HepG2 (cell line): ENCODE measurements around the gene EMP2. TPM values are rescaled to one million over a fixed set of nuclear protein-coding genes. Genes with fewer than 3 reads are reported as not detected.

Experiments used
- DRAP1 ChIP-seq: IDR thresholded peaks from 2 replicates; pipeline ENCODE4 v1.6.1; 2016; ENCODE audit warnings: missing genetic modification reagents, missing compliant biosample characterization
- EED ChIP-seq: sonication (generic); formaldehyde crosslinking; IDR thresholded peaks from 2 replicates; pipeline ENCODE4 v1.5.0; 2020; ENCODE audit warnings: mild to moderate bottlenecking, missing genetic modification reagents
- FOXP1 ChIP-seq, 2 experiments: fragments of 450-650 bp in 1 of 2; IDR thresholded peaks; 2 replicates each; pipeline ENCODE4 v1.6.1; 2017 to 2018; ENCODE audit warnings: antibody characterized with exemption in 1 of 2
- JUNB ChIP-seq: sonication (generic); formaldehyde crosslinking; IDR thresholded peaks from 2 replicates; pipeline ENCODE4 v1.8.0; 2022; ENCODE audit warnings: missing genetic modification reagents, mild to moderate bottlenecking, borderline replicate concordance
- MIER3 ChIP-seq: IDR thresholded peaks from 2 replicates; pipeline ENCODE4 v1.6.1; 2016; ENCODE audit warnings: missing compliant biosample characterization, borderline replicate concordance
- MYPOP ChIP-seq: sonication (generic); formaldehyde crosslinking; IDR thresholded peaks from 2 replicates; pipeline ENCODE4 v1.8.1; 2023; ENCODE audit warnings: mild to moderate bottlenecking, moderate library complexity, missing genetic modification reagents
- NAIF1 ChIP-seq: sonication (generic); formaldehyde crosslinking; IDR thresholded peaks from 2 replicates; pipeline ENCODE4 v1.5.0; 2020; ENCODE audit warnings: mild to moderate bottlenecking, missing genetic modification reagents, borderline replicate concordance
- NCOA2 ChIP-seq: sonication (generic); formaldehyde crosslinking; IDR thresholded peaks from 2 replicates; pipeline ENCODE4 v1.8.0; 2022; ENCODE audit warnings: inconsistent platforms
- NR2F1 ChIP-seq, 2 experiments: fragments of 450-650 bp in 1 of 2; formaldehyde crosslinking in 1 of 2; IDR thresholded peaks; 2 replicates each; pipeline versions ENCODE4 v1.5.0 to v1.6.1; 2016 to 2020; ENCODE audit warnings: mild to moderate bottlenecking in 1 of 2, missing compliant biosample characterization in 1 of 2, missing genetic modification reagents in 1 of 2, moderate library complexity in 1 of 2
- PATZ1 ChIP-seq: sonication (generic); formaldehyde crosslinking; IDR thresholded peaks from 2 replicates; pipeline ENCODE4 v1.4.0; 2020; ENCODE audit warnings: missing genetic modification reagents
- POGK ChIP-seq: sonication (generic); formaldehyde crosslinking; conservative IDR thresholded peaks from 2 replicates; pipeline ENCODE4 v1.8.0; 2022; ENCODE audit warnings: mild to moderate bottlenecking, moderate library complexity, missing genetic modification reagents
- RAD51 ChIP-seq: fragments of 450-650 bp; IDR thresholded peaks from 2 replicates; pipeline ENCODE4 v1.6.1; 2016; ENCODE audit warnings: borderline replicate concordance
- SATB2 ChIP-seq: sonication (generic); formaldehyde crosslinking; IDR thresholded peaks from 2 replicates; pipeline ENCODE4 v1.5.0; 2020; ENCODE audit warnings: missing genetic modification reagents
- SIX4 ChIP-seq: sonication (generic); formaldehyde crosslinking; IDR thresholded peaks from 2 replicates; pipeline ENCODE4 v1.4.0; 2020; ENCODE audit warnings: missing genetic modification reagents
- TIGD3 ChIP-seq: sonication (generic); formaldehyde crosslinking; IDR thresholded peaks from 2 replicates; pipeline ENCODE4 v1.5.1; 2020; ENCODE audit warnings: mild to moderate bottlenecking, missing genetic modification reagents, borderline replicate concordance
- ZBTB25 ChIP-seq: IDR thresholded peaks from 2 replicates; pipeline ENCODE4 v1.6.1; 2018; ENCODE audit warnings: missing genetic modification reagents
- ZNF256 ChIP-seq: sonication (generic); formaldehyde crosslinking; conservative IDR thresholded peaks from 2 replicates; pipeline ENCODE4 v1.4.0; 2020; ENCODE audit warnings: missing genetic modification reagents
- ZNF382 ChIP-seq: sonication (generic); formaldehyde crosslinking; IDR thresholded peaks from 2 replicates; pipeline ENCODE4 v1.5.0; 2020; ENCODE audit warnings: missing genetic modification reagents, mild to moderate bottlenecking, borderline replicate concordance
- ZNF414 ChIP-seq: sonication (generic); formaldehyde crosslinking; IDR thresholded peaks from 2 replicates; pipeline ENCODE4 v1.5.0; 2020; ENCODE audit warnings: missing genetic modification reagents
- ZNF501 ChIP-seq: sonication (generic); formaldehyde crosslinking; IDR thresholded peaks from 2 replicates; pipeline ENCODE4 v1.5.1; 2020; ENCODE audit warnings: mild to moderate bottlenecking, moderate library complexity, missing genetic modification reagents
- polyA plus RNA-seq, 8 experiments: library from polyadenylated mRNA; depleted of rRNA in 3 of 8; stranded (reverse) in 7 of 8; unstranded in 1 of 8; fragments of >200 nt; fragmentation: Illumina TruSeq in 4 of 8; extraction: Trizol in 4 of 8; gene quantifications; 2 replicates each; pipeline versions ENCODE4 v1.2.1 to v1.2.3, GENCODE V29; 2011 to 2016; ENCODE audit warnings: low read depth in 4 of 8, missing spikeins in 1 of 8, mixed read lengths in 1 of 8; ENCODE audit not compliant: insufficient read depth in 1 of 8
- total RNA-seq, 5 experiments: library from RNA; depleted of rRNA; stranded (reverse); fragments of >200 nt; fragmentation: Illumina TruSeq; extraction: Trizol; gene quantifications; 2 replicates each; pipeline ENCODE4 v1.2.3, GENCODE V29; 2016; ENCODE audit warnings: low read depth in 1 of 5

Gene EMP2
- total and polyA plus RNA-seq, 2 of the 13 experiments (the other 11 are each of a cell fraction or from before 2014, with no cell fraction given), result 24.6 to 91.2 TPM

GRCh38 chr16:10610499-10611184, 30.2 kb upstream of the EMP2 start (continued):
- TF ChIP-seq POGK (CRISPR knock-in tag) (no peak; the same call in 1 of the 2 replicates), JUNB (no peak), PATZ1 (CRISPR knock-in tag) (no peak), DRAP1 (CRISPR knock-in tag) (peak; percentile 59; the same call in 1 of the 2 replicates), RAD51 (no peak), MYPOP (CRISPR knock-in tag) (peak; percentile 56; the same call in 1 of the 2 replicates), ZNF414 (CRISPR knock-in tag) (peak; percentile 28; the same call in 1 of the 2 replicates), ZNF501 (CRISPR knock-in tag) (peak; percentile 90), EED (CRISPR knock-in tag) (no peak), ZNF382 (CRISPR knock-in tag) (no peak), NCOA2 (CRISPR knock-in tag) (peak; percentile 91), SATB2 (CRISPR knock-in tag) (0 out of 2 replicates have a peak, but pooled peaks have one; percentile 25), NR2F1 (CRISPR knock-in tag; IDR thresholded peaks at IDR 0.05) (0 out of 4 replicates have a peak, but pooled peaks of 1 of the 2 experiments have one; percentile 47), TIGD3 (no peak), MIER3 (CRISPR knock-in tag) (peak; percentile 66; the same call in 1 of the 2 replicates), SIX4 (peak; percentile 46; the same call in 1 of the 2 replicates), ZNF256 (CRISPR knock-in tag) (no peak), ZBTB25 (peak; percentile 72), NAIF1 (CRISPR knock-in tag) (peak; percentile 86; the same call in 1 of the 2 replicates), FOXP1 (IDR thresholded peaks at IDR 0.05) (peak; percentile 95), FOXP1 (CRISPR knock-in tag; IDR thresholded peaks at IDR 0.05) (peak; percentile 99)
